Measurements from ENCODE around the gene RABEP1.

- no peak for TF ChIP-seq EZH2 (IDR thresholded peaks at IDR 0.05; ENCODE audit: borderline replicate concordance, low read depth, low read length, poor library complexity, severe bottlenecking)
- TF ChIP-seq, protein P1, sequence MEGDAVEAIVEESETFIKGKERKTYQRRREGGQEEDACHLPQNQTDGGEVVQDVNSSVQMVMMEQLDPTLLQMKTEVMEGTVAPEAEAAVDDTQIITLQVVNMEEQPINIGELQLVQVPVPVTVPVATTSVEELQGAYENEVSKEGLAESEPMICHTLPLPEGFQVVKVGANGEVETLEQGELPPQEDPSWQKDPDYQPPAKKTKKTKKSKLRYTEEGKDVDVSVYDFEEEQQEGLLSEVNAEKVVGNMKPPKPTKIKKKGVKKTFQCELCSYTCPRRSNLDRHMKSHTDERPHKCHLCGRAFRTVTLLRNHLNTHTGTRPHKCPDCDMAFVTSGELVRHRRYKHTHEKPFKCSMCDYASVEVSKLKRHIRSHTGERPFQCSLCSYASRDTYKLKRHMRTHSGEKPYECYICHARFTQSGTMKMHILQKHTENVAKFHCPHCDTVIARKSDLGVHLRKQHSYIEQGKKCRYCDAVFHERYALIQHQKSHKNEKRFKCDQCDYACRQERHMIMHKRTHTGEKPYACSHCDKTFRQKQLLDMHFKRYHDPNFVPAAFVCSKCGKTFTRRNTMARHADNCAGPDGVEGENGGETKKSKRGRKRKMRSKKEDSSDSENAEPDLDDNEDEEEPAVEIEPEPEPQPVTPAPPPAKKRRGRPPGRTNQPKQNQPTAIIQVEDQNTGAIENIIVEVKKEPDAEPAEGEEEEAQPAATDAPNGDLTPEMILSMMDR (conservative IDR thresholded peaks at IDR 0.05; ENCODE audit: low read depth, low read length), result no peak
Observed at GRCh38 chr17:5331506-5331905, 49.4 kb downstream of the RABEP1 start.

Data from A673 (cell line).